Posterior vena cava (tissue), 2 donors: Measurements from ENCODE around the gene RFNG. TPM values are rescaled to one million over a fixed set of nuclear protein-coding genes. Genes with fewer than 3 reads are reported as not detected.

Source experiments
- DNase-seq: peaks from one replicate; pipeline ENCODE4 v3.0.0-alpha.2; 2020; ENCODE audit warnings: low spot score
- intact Hi-C, 2 donors: fragments of 100-400 bp; cut with DNase I; formaldehyde crosslinking; loops; one replicate each; pipeline versions ENCODE4 v1.14.1 to v1.14.2; 2022 to 2023
- total RNA-seq, 2 donors: library from RNA; stranded (reverse); fragmentation: NEBNext Ultra II Directional; extraction: Animal tissue kit (Norgen Biotek cat#: 25700); gene quantifications; one replicate each; pipeline ENCODE4 v1.2.1, GENCODE V29; 2021
- donor health status: DM: yes; HTN: yes; CAD: no.
- donor health status: DM: yes; HTN: yes; CAD: no.

The RFNG gene
- total RNA-seq, 2 donors from 2014 or later: 23.7 to 26.4 TPM

DNA sequence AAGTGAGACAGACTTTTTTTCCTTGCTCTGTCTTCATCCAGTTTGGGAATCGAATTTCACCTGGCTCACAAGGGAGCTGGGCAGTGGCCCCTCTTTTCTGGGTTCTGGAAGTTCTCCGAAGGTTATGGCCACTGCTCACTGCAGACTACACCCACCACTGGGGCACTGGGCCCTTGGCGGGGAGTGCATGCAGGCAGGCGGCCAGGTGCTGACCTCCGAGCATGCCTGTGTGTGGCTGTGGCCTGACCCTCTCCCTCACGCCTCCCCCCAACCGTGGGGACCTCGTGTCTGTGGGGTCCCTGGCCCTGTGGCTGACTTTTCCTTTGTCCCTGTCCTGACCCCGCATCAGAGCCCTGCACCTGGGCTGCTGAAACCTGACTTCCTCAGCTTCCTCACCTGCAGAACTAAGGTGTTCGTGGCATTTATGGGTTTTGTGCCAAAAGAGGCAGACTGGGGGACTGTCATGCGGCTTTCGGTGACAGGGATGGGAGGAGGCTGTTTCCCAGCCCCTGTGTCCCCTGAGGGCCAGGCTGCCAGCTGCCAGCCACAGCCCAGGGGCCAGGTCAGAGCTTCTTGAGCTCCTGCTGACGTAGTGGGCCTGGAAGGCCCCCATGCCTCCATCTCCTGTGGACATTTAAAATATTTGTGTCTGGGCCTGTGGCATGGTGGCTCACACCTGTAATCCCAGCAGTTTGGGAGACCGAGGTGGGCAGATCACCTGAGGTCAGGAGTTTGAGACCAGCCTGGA is 52.7 kb downstream of the RFNG start:
- no peak for DNase-seq
- intact Hi-C loops: no loop called here

DNA sequence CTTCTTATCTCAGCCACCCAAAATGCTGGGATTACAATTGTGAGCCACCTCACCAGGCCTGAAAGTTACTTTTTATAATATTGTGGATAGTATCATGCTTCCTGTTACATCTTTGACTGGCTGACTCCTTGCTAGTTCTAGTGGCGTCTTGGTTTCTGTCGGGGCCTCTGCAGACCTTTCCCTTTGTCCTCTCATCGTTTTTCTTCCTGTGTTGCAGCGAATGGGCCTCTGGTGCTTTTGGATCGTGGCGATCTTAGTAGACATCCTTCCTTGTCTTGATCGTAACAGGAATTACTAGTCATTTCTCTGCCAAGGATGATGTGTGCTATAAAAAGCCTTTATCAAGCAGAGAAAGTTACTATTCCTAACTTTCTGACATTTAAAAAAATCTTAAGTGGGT is 53.4 kb downstream of the RFNG start:
- DNase-seq: no peak
- intact Hi-C loops: no loop called here

Other genes with a start within 250 kb of the RFNG start
- not detected for gene GCGR, start 247.7 kb downstream of the RFNG start, total RNA-seq
- 100 to 1,000 TPM in 1 of 2 donors, 10 to 100 TPM in 1; 97.6 to 101 TPM for gene MCRIP1, start 218.5 kb downstream of the RFNG start, total RNA-seq
- gene PPP1R27, start 216.8 kb downstream of the RFNG start, total RNA-seq: not detected
- gene P4HB, start 191.3 kb downstream of the RFNG start, total RNA-seq: 100 to 1,000 TPM; 339 to 482 TPM
- gene ARHGDIA, start 180.5 kb downstream of the RFNG start, total RNA-seq: 100 to 1,000 TPM; 375 to 421 TPM
- 10 to 100 TPM; 34.3 to 36.3 TPM for gene ALYREF, start 160.2 kb downstream of the RFNG start, total RNA-seq
- gene ANAPC11, start 160.1 kb downstream of the RFNG start, total RNA-seq: 10 to 100 TPM; 73.3 to 84.8 TPM
- under 1 TPM; 0.29 to 0.46 TPM for gene NPB, start 149.6 kb downstream of the RFNG start, total RNA-seq
- gene PCYT2, start 140.4 kb downstream of the RFNG start, total RNA-seq: 10 to 100 TPM in 1 of 2 donors, 1 to 10 TPM in 1; 8.7 to 14.9 TPM
- gene SIRT7, start 133.6 kb downstream of the RFNG start, total RNA-seq: 10 to 100 TPM; 11.8 to 13.1 TPM
- 10 to 100 TPM; 25.0 to 36.2 TPM for gene MAFG, start 124.1 kb downstream of the RFNG start, total RNA-seq
- gene PYCR1, start 114.5 kb downstream of the RFNG start, total RNA-seq: 10 to 100 TPM in 1 of 2 donors, 1 to 10 TPM in 1; 6.7 to 16.6 TPM
- gene MYADML2, start 104.6 kb downstream of the RFNG start, total RNA-seq: not detected
- not detected for gene NOTUM, start 90.6 kb downstream of the RFNG start, total RNA-seq
- 10 to 100 TPM; 19.6 to 25.2 TPM for gene ASPSCR1, start 74.2 kb downstream of the RFNG start, total RNA-seq
- 10 to 100 TPM; 30.9 to 31.7 TPM for gene CENPX, start 28.9 kb downstream of the RFNG start, total RNA-seq
- gene LRRC45, start 28.5 kb downstream of the RFNG start, total RNA-seq: 1 to 10 TPM; 3.8 to 5.7 TPM
- gene RAC3, start 20.1 kb downstream of the RFNG start, total RNA-seq: 1 to 10 TPM; 1.0 to 1.3 TPM
- 10 to 100 TPM; 44.1 to 52.1 TPM for gene DCXR, start 14.1 kb downstream of the RFNG start, total RNA-seq
- gene GPS1, start 87 bp upstream of the RFNG start, total RNA-seq: 10 to 100 TPM; 54.6 to 62.7 TPM
- 10 to 100 TPM; 47.8 to 48.6 TPM for gene DUS1L, start 14.0 kb upstream of the RFNG start, total RNA-seq
- gene FASN, start 46.4 kb upstream of the RFNG start, total RNA-seq: 10 to 100 TPM; 41.9 to 50.6 TPM
- 10 to 100 TPM; 20.3 to 28.5 TPM for gene CCDC57, start 161.0 kb upstream of the RFNG start, total RNA-seq
- gene SLC16A3, start 177.2 kb upstream of the RFNG start, total RNA-seq: 10 to 100 TPM; 53.7 to 65.6 TPM
- gene CSNK1D, start 221.9 kb upstream of the RFNG start, total RNA-seq: 100 to 1,000 TPM in 1 of 2 donors, 10 to 100 TPM in 1; 93.6 to 103 TPM